GM12875 (cell line): Measurements from ENCODE around the gene ZBTB46.

Source experiments
- H3K4me3 ChIP-seq: one replicate; pipeline ENCODE4 v1.5.1; 2011; ENCODE audit warnings: low read depth, low read length, control low read depth
- TF ChIP-seq, protein P1 (sequence below): IDR thresholded peaks from 2 replicates; pipeline ENCODE4 v1.5.1; 2011; ENCODE audit warnings: low read depth, mild to moderate bottlenecking, control low read depth, inconsistent platforms, low read length, moderate library complexity, borderline replicate concordance; ENCODE audit not compliant: insufficient read depth

The ZBTB46 gene

DNA sequence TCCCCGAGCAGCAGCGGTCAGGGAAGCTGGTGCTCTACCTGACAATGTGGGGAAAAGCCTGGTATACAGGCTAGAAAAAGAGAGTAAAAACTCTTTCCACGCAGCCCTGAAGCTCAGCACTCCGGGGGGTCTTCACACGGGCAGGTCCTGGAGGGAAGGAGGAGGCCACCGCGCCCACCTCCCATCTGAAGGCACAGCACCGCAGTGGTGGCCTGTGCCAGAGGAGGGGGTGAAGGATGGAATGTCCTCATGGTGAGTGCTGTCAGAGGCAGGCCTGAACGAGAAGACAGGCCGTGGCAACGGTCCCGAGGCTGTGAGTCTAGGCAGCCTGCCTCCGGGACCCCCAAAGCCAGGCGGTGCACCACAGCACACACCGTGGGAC, 85.6 kb downstream of the ZBTB46 start:
- TF ChIP-seq, protein P1, sequence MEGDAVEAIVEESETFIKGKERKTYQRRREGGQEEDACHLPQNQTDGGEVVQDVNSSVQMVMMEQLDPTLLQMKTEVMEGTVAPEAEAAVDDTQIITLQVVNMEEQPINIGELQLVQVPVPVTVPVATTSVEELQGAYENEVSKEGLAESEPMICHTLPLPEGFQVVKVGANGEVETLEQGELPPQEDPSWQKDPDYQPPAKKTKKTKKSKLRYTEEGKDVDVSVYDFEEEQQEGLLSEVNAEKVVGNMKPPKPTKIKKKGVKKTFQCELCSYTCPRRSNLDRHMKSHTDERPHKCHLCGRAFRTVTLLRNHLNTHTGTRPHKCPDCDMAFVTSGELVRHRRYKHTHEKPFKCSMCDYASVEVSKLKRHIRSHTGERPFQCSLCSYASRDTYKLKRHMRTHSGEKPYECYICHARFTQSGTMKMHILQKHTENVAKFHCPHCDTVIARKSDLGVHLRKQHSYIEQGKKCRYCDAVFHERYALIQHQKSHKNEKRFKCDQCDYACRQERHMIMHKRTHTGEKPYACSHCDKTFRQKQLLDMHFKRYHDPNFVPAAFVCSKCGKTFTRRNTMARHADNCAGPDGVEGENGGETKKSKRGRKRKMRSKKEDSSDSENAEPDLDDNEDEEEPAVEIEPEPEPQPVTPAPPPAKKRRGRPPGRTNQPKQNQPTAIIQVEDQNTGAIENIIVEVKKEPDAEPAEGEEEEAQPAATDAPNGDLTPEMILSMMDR: no peak

DNA sequence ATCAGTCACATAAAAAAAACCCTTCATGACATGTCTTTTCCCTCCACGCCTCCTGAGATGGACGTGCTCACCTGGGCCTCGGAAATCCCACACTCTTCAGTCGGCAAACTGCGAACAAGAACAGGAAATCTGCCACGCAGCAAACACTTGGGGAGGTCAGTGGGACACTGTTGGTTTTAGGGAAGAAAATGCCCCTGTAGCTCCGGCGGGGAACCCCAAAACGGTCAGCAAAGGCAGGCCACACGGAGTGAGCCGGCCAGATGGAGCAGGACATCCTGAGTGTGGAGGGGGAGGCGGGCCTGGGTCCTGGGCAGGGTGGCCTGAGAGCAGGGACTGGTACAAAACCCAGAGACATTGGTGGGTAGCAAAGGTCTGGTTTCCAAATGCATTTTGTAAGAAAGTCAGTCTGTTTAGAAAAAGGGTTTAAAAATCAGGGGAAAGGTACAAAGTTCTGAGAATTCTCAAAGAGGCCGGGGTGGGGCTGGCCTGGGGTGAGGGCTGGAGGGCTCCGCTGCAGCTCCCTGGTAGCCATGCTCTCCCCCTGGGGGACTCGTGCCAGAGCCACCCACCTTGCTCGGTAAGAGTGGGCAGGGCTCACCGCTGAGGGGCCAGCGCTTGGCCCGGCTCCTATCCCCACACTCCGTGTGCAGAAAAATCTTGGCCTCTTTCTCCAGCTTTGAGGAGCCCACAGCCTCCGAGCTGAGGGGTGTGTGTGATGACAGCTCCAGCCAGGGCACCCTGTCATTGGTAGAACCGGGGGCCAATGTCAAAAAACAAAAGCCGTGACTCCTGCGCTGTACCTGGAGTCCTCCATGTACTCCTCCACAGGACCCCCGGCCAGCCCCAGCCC, 86.3 kb downstream of the ZBTB46 start:
- TF ChIP-seq, protein P1: no peak
- H3K4me3 ChIP-seq: no peak overlapping the region

More for the DNA sequence above, 85.6 kb downstream of the ZBTB46 start:
- H3K4me3 ChIP-seq: no peak overlapping the region

DNA sequence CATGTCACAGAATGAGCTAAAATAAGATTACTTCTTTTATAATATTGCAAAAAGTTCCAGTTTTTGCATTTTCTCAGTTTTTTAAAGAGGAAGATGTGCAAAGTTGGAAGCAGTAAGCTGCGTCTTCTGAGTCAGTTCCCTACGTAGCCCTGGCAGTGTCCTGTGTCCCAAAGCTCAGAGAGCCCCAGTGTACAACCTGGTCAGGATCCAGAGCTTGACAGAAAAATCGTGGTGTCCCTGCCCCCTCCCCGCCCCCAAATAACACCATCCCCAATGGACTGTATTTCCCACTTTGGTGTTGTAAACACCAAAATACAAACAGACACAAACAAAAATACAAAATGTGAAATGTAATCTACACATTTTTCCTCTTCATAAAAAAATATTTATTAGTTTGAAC, 86.9 kb downstream of the ZBTB46 start:
- TF ChIP-seq, protein P1: no peak
- H3K4me3 ChIP-seq: no peak overlapping the region

DNA sequence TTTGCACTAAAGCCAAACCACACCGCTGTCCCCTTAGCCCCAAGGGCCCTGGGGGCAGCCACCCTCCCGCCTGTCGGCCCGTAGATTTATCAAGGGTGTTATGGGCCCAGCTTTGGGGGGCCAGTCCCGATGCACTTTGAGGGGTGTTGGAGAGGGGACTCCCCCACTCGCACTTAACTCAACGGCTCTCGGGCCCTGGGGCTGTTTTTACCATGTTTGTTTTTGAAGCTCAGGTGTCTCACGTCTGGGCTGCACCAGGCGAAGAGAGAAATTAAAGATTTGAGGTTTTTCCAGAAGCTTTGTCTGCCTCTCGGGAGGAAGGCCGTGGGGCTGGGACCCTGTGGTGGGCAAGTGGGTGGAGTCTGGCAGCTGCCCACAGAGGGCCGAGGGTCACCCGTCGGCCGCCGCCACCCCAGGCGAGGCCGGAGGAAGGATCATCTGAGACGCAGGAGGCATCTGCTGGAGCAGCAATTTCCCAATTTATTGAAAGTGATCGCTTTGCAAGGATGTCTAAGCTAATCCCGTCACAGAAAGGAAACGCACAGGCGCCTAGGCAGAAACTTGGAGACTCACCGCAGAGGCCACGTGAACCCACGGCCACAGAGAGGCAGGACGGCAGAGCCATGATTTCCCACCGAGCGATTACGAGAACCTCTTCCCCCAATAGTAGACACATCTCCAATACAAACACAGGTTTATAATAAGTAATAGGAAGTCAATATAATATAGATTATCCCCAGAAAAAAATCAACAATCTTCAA, 87.7 kb downstream of the ZBTB46 start:
- no peak overlapping the region for H3K4me3 ChIP-seq
- TF ChIP-seq, protein P1: no peak

DNA sequence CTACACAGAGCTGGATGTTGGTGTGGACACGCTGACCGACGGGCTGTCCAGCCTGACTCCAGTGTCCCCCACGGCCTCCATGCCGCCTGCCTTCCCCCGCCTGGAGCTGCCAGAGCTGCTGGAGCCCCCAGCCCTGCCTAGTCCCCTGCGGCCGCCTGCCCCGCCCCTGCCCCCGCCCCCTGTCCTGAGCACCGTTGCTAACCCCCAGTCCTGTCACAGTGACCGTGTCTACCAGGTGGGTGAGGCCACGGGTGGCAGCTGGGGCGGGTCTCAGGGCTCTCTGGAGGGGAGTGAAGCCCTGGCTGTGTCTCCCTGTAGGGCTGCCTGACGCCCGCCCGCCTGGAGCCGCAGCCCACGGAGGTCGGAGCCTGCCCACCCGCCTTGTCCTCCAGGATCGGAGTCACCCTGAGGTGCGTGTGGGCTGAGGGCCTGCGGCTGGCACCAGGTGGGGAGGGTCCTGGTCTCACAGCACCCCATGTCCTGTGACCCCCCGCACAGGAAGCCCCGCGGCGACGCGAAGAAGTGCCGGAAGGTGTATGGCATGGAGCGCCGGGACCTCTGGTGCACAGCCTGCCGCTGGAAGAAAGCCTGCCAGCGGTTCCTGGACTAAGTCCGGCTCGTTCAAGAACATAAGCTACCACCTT, 88.6 kb downstream of the ZBTB46 start:
- H3K4me3 ChIP-seq: no peak overlapping the region
- TF ChIP-seq, protein P1: no peak

DNA sequence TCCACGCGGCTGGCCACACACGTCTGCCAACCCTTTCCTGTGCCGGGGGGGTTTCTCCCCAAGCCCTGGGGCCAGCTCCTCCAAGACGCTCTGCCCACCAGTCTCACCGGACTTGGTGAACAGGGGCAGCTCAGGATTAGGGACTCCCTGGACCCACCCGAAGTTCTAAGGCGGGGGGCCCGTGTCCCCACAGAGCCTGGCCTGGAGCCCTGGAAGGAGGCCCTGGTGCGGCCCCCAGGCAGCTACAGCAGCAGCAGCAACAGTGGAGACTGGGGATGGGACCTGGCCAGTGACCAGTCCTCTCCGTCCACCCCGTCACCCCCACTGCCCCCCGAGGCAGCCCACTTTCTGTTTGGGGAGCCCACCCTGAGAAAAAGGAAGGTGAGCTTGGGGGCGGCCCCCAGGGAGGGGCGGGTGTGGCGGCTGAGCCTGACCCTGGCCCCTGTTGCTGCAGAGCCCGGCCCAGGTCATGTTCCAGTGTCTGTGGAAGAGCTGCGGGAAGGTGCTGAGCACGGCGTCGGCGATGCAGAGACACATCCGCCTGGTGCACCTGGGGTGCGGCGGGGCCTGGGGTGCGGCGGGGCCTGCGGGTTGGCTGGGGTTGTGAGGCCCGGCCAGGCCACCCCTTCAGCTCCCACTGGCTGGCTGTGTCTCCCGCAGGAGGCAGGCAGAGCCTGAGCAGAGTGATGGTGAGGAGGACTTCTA, 89.2 kb downstream of the ZBTB46 start:
- H3K4me3 ChIP-seq: no peak overlapping the region
- TF ChIP-seq, protein P1: no peak
